ENCODE results near the gene PBX2. TPM values are rescaled to one million over a fixed set of nuclear protein-coding genes. Genes with fewer than 3 reads are reported as not detected.

Gene PBX2
- total RNA-seq, 1 donor from 2014 or later = 58.6 TPM

GRCh38 chr6:32200711-32201475 lies 10.9 kb upstream of the PBX2 start:
- peaks cover 6% of the 10 kb centered on the region for H3K27me3 Mint-ChIP-seq (ENCODE audit: low read depth)
- no peak for DNase-seq (ENCODE audit: low spot score)
- no peak for TF ChIP-seq CTCF (IDR thresholded peaks at IDR 0.05)
- H3K36me3 Mint-ChIP-seq (ENCODE audit: low read depth) = no peaks in the 10 kb centered on the region
- H3K9me3 Mint-ChIP-seq (ENCODE audit: low read depth) = no peaks in the 10 kb centered on the region
- no peak overlapping the region for H3K27ac Mint-ChIP-seq (ENCODE audit: unreplicated experiment)
- no peak overlapping the region for H3K4me3 Mint-ChIP-seq (ENCODE audit: unreplicated experiment)
- H3K4me1 Mint-ChIP-seq (ENCODE audit: low read depth) = peaks cover 17% of the 10 kb centered on the region

- Mint-ChIP-seq H3K9me3 (ENCODE audit: low read depth) (no peaks in the 10 kb centered on the region), H3K4me1 (ENCODE audit: low read depth) (peaks cover 27% of the 10 kb centered on the region), H3K27me3 (ENCODE audit: low read depth) (no peaks in the 10 kb centered on the region), H3K36me3 (ENCODE audit: low read depth) (no peaks in the 10 kb centered on the region), H3K4me3 (ENCODE audit: unreplicated experiment) (no peak overlapping the region), H3K27ac (ENCODE audit: unreplicated experiment) (no peak overlapping the region)
- DNase-seq (ENCODE audit: low spot score) = no peak
- TF ChIP-seq CTCF (IDR thresholded peaks at IDR 0.05) = no peak
Observed at GRCh38 chr6:32198866-32199265, 8.9 kb upstream of the PBX2 start.

GRCh38 chr6:32198345-32198696 lies 8.3 kb upstream of the PBX2 start:
- peaks cover 23% of the 10 kb centered on the region for H3K4me1 Mint-ChIP-seq (ENCODE audit: low read depth)
- DNase-seq (ENCODE audit: low spot score) = no peak
- TF ChIP-seq CTCF (IDR thresholded peaks at IDR 0.05) = no peak
- no peaks in the 10 kb centered on the region for H3K36me3 Mint-ChIP-seq (ENCODE audit: low read depth)
- H3K9me3 Mint-ChIP-seq (ENCODE audit: low read depth) = no peaks in the 10 kb centered on the region
- H3K27ac Mint-ChIP-seq (ENCODE audit: unreplicated experiment) = no peak overlapping the region
- no peaks in the 10 kb centered on the region for H3K27me3 Mint-ChIP-seq (ENCODE audit: low read depth)
- H3K4me3 Mint-ChIP-seq (ENCODE audit: unreplicated experiment) = no peak overlapping the region

- no peak for DNase-seq (ENCODE audit: low spot score)
- no peaks in the 10 kb centered on the region for H3K27me3 Mint-ChIP-seq (ENCODE audit: low read depth)
- peaks cover 30% of the 10 kb centered on the region for H3K4me1 Mint-ChIP-seq (ENCODE audit: low read depth)
- no peaks in the 10 kb centered on the region for H3K9me3 Mint-ChIP-seq (ENCODE audit: low read depth)
- peak overlapping the region; percentile 92 for H3K4me3 Mint-ChIP-seq (ENCODE audit: unreplicated experiment)
- H3K27ac Mint-ChIP-seq (ENCODE audit: unreplicated experiment) = peak overlapping the region; percentile 100
- no peak for TF ChIP-seq CTCF (IDR thresholded peaks at IDR 0.05)
- H3K36me3 Mint-ChIP-seq (ENCODE audit: low read depth) = no peaks in the 10 kb centered on the region
Observed at GRCh38 chr6:32196682-32197616, 6.9 kb upstream of the PBX2 start.

GRCh38 chr6:32195902-32196681 lies 6.1 kb upstream of the PBX2 start:
- peak overlapping the region; percentile 92 for H3K4me3 Mint-ChIP-seq (ENCODE audit: unreplicated experiment)
- no peaks in the 10 kb centered on the region for H3K36me3 Mint-ChIP-seq (ENCODE audit: low read depth)
- H3K27ac Mint-ChIP-seq (ENCODE audit: unreplicated experiment) = peak overlapping the region; percentile 100
- no peaks in the 10 kb centered on the region for H3K27me3 Mint-ChIP-seq (ENCODE audit: low read depth)
- no peak for TF ChIP-seq CTCF (IDR thresholded peaks at IDR 0.05)
- no peaks in the 10 kb centered on the region for H3K9me3 Mint-ChIP-seq (ENCODE audit: low read depth)
- H3K4me1 Mint-ChIP-seq (ENCODE audit: low read depth) = peaks cover 39% of the 10 kb centered on the region
- no peak for DNase-seq (ENCODE audit: low spot score)
